Kidney tubule cell (primary cell): Measurements from ENCODE around the gene PARD3.
"Not testable (repeated sequence)": the region's sequence is repeated elsewhere in the genome, so short reads cannot be mapped to it uniquely, and the experiment has no call there.

Source experiments
- DNase-seq: peaks from one replicate; pipeline ENCODE4 v3.0.0-alpha.2; 2018; ENCODE audit warnings: low spot score

The PARD3 gene

GRCh38 chr10:34742456-34742855 lies 72.6 kb downstream of the PARD3 start:
- DNase-seq, result no peak

DNA sequence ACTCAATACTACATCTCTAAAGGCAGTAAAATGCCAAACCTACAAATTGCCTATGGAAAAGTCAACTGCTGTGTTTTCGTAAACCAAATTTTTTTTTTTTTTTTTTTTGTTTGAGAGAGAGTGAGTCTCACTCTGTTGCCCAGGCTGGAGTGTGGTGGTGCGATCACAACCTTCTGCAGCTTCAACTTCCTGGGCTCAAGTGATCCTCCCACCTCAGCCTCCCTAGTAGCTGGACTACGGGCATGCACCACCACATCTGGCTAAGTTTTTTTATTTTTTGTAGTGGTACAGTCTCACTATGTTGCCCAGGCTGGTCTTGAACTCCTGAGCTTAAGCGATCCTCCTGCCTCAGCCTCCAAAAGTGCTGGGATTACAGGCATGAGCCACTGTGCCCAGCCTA lies 74.0 kb downstream of the PARD3 start:
- not testable (repeated sequence) for DNase-seq

DNA sequence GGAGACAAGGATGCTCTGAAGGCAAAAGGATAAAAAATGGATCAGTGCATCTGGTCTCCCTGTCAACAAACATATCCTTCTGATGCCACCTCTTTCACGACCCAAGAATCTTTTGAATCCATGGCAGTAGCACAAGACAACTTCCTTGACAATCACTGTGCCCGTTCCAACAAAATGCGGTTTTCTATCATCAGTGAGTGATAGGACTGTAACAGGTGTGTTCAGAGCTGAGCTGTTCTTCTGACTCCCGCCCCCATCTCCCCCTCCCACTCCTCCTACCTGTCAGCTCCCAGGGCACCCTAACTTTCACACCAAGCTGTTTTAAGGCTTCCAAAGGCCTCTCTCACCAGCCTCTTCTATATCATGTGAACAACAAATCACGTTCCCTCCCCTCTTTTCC lies 74.8 kb downstream of the PARD3 start:
- DNase-seq, result no peak

DNA sequence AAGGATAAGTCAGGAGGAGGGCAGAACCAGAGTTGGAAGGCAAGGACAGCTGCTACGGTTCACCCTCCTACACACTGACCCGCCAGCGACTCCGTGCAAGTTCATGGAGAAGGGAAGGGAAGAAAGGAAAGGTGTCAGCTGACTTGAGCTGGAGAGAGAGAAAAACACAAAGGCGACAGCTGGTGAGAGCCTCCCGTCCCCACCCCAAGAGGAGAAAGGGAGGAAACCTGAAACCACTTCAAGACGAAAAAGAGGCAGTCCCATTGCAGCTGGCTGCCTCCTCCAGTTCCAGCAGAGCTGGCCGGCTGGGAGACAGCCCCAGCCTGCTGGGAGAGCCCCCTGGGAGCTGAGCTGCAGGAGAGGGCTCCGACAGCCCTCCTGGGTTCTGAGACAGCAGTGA lies 75.2 kb downstream of the PARD3 start:
- DNase-seq, result peak; percentile 67

DNA sequence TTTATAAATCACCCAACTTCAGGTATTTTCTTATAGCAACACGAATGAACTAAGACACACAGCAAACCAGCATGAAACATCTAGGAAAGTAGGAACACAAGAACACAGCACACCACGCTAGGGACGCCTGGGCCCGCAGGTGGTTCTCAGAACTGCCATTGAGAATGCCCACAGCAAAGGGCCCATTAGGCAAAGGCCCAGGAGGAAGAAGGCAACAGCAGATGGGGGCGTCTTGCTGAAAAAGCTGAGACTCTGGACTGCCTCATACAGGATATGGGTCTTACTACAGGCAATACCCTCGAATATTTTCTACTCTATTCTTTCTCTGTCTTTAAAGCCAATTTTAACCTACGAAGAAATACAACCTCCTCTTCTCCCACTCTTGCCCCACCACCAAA lies 77.3 kb downstream of the PARD3 start:
- DNase-seq, result no peak

GRCh38 chr10:34736976-34737771 lies 77.9 kb downstream of the PARD3 start:
- DNase-seq, result no peak

DNA sequence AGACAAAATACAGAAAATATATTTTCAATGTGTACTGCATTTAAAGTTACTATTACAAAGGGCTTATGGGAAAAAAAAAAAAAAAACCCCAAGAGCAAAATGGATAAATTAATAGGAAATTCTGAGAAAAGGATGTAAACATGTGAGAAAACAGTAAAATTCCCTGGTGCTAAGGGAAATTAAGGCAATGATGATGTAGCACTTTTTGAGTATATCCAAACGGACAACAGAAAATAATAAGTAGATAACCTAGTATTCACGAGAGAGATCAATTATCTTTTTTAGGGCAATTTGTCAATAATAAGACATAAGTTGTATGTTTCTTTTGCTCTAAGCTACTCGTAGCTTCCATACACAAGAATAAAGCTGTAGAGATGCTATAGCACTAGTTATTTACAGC lies 80.2 kb downstream of the PARD3 start:
- no peak for DNase-seq

GRCh38 chr10:34732926-34733325 lies 82.2 kb downstream of the PARD3 start:
- peak; percentile 93 for DNase-seq

DNA sequence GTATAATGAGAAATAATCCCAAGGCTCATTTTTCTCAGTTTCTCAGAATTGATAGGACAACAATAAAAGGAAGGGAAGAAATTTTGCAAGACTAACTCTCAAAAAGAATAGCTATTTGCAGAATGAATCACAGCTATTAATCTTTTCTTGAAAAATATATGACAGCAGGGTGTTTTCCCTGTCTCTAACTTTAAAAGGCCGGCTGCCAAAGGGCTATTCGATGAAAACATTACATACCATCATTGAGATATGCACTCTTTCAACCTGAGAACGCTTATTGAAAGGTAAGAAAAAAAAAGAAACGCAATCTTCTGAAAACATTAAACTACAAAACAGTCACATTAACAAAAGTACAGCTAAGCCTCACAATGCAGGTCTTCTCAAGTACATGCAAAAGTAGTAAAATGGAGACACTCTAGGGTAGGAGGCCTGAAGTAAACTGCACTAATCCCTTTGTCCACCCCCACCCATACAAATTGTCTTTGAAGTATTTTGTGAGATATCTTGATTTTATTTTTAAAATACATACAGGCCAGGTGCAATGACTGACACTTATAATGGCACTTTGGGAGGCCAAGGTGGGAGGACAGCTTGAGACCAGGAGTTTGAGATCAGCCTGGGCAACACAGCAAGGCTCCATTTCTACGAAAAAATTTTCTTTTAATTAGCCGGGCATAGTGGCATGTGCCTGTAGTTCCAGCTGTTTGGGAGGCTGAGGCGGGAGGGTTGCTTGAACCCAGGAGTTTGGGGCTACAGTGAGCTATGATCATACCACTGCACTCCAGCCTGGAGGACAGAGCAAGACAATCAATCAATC lies 83.0 kb downstream of the PARD3 start:
- DNase-seq, result peak; percentile 70

GRCh38 chr10:34731213-34731612 lies 83.9 kb downstream of the PARD3 start:
- no peak for DNase-seq

- DNase-seq, result no peak
These were observed 84.4 kb downstream of the PARD3 start for GRCh38 chr10:34730726-34731125.

- no peak for DNase-seq
These were observed 85.5 kb downstream of the PARD3 start for GRCh38 chr10:34729619-34730018.

- DNase-seq, result no peak
These were observed 86.7 kb downstream of the PARD3 start for GRCh38 chr10:34728361-34728760.

- peak; percentile 55 for DNase-seq
These were observed 87.5 kb downstream of the PARD3 start for GRCh38 chr10:34727595-34728033.

- DNase-seq, result no peak
These were observed 88.2 kb downstream of the PARD3 start for GRCh38 chr10:34726862-34727261.

DNA sequence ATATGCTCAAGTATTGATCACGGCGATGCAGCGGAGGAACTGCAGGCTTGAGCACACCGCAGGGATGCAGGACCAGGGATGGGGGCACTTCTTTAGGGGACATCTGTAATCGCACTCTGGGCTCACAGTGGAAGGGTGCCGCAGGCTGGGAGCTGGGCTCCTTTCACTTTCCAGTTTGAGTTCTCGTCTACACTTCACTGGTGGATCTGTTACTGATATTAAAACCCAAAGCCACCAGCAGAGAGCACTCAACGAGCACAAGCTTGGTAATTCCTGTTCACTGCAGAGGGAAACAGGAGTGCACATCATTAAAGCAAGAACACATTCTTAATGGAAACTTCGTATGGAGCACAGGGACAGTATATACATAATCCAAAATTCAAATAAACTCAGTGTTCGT lies 91.3 kb downstream of the PARD3 start:
- DNase-seq, result peak; percentile 72

GRCh38 chr10:34722404-34722803 lies 92.7 kb downstream of the PARD3 start:
- no peak for DNase-seq

DNA sequence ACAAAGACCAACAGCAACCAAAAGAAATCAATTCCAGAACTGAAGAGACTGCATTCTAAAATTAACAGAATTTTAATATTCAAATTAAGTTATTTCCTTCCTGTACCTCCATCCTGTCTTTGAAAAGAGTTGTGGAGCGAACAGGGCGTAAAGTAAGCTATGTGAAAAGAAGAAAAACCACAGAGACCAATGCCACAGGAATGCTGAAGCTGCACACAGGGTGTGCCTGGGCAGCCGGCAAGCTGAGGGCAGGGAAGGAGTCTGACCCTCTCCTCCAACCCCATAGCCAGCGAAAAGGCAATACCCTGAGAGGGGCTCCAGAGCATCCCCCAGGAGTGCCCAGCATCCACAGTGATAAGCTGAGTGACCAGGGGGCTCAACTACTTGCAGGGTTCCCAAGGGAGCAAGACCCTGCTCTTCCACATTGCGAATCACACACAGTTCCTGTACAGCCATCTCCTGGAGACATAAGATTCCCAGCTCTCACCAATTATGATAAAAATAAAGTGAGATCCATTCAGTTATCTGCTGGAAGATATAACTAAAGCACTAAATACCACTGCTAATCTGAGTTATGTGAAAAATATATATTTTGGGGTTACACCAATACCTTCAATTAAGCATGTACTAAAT lies 93.8 kb downstream of the PARD3 start:
- DNase-seq, result peak; percentile 88

GRCh38 chr10:34719746-34720145 lies 95.3 kb downstream of the PARD3 start:
- no peak for DNase-seq

DNA sequence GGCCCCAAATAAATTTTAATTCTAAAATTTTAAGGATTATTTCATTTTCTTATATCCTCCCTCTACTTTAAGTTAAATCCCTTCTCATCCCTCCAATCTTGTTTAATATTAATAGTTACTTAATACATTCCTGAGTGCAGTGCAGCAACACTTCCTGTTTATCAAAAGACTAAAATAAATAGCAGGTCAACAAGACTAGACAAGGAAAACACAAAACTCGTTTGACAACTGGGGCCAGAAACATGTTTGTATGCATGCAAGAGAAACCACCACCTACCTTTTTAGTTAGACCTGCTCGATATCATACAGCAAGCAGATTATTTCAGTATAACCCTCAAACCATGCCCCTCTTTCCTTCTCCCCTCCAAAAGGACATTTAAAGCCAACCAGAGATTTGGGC lies 95.8 kb downstream of the PARD3 start:
- DNase-seq, result no peak

DNA sequence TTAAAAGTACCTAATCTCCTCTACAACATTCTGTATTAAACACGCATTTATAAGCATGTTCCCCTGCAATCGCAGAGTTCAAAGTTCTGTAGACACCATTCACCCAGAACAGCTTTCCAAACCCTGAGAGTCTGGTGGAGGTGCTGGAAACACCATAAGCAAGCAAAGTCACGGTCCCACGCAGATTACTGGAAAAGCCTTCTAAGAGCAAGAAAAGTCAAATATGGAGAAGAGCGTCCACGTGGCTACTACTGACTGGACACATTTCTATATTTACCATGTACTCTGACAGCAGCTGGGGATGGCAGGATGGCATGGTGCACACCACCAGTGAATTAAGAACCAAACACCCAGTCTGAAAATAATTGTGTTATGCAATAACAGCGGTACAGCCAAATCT lies 97.7 kb downstream of the PARD3 start:
- DNase-seq, result no peak

- no peak for DNase-seq
These were observed 98.1 kb downstream of the PARD3 start for GRCh38 chr10:34716958-34717357.

DNA sequence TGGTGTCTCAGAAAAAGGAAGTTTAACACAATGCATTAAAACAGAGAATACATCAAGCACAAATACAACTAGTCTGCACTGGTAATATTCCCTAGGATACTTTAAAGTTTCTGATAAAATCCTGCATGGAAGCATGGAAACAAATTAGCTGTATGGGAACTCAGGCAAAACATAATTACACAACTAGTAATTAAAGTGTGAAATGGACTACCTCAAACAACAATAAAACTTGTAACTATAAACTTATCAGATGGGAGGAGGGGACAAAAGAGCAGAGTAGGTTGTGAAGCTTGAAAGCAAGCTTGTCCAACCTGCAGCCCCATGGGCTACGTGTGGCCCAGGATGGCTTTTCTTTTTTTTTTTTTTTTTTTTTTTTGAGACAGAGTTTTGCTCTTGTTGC lies 98.9 kb downstream of the PARD3 start:
- no peak for DNase-seq
